MG63 (cell line): ENCODE measurements around the gene DIDO1. TPM values are rescaled to one million over a fixed set of nuclear protein-coding genes. Genes with fewer than 3 reads are reported as not detected.
"Not testable (repeated sequence)": the region's sequence is repeated elsewhere in the genome, so short reads cannot be mapped to it uniquely, and the experiment has no call there.

Experiments
- DNase-seq: peaks from one replicate; pipeline ENCODE4 v3.0.0-alpha.2; 2020
- H3K27me3 ChIP-seq: fragments of 250-450 bp; sonication (Bioruptor Pico); 2 replicates; pipeline ENCODE4 v1.5.1; 2020; ENCODE audit warnings: mild to moderate bottlenecking, moderate library complexity
- H3K36me3 ChIP-seq: fragments of 250-450 bp; sonication (Bioruptor Pico); 2 replicates; pipeline ENCODE4 v1.5.1; 2020; ENCODE audit warnings: mild to moderate bottlenecking, moderate library complexity
- H3K4me3 ChIP-seq: fragments of 250-450 bp; sonication (Bioruptor Pico); 2 replicates; pipeline ENCODE4 v1.5.1; 2020; ENCODE audit warnings: mild to moderate bottlenecking, moderate library complexity
- H3K9me3 ChIP-seq: fragments of 250-450 bp; sonication (Bioruptor Pico); 2 replicates; pipeline ENCODE4 v1.5.1; 2020; ENCODE audit warnings: mild to moderate bottlenecking, moderate library complexity
- total RNA-seq: library from RNA; depleted of rRNA; stranded (reverse); fragments of >200 nt; shearing (Covaris generic); gene quantifications from 2 replicates; pipeline ENCODE4 v1.2.3, GENCODE V29; 2014; ENCODE audit warnings: low replicate concordance

Gene DIDO1
- total RNA-seq, 1 experiment from 2014 or later, result 21.2 TPM

- H3K9me3 ChIP-seq, result no peaks in the 10 kb centered on the region
- H3K36me3 ChIP-seq, result no peaks in the 10 kb centered on the region
- no peaks in the 10 kb centered on the region for H3K27me3 ChIP-seq
- no peak for DNase-seq
- H3K4me3 ChIP-seq, result no peak overlapping the region
These were observed 39.1 kb upstream of the DIDO1 start for GRCh38 chr20:62965363-62965771.

GRCh38 chr20:62964700-62965099 lies 38.4 kb upstream of the DIDO1 start:
- Histone ChIP-seq H3K36me3 (no peaks in the 10 kb centered on the region), H3K9me3 (no peaks in the 10 kb centered on the region), H3K27me3 (no peaks in the 10 kb centered on the region), H3K4me3 (no peak overlapping the region)
- DNase-seq, result no peak

GRCh38 chr20:62963614-62964397 lies 37.5 kb upstream of the DIDO1 start:
- H3K36me3 ChIP-seq, result no peaks in the 10 kb centered on the region
- DNase-seq, result no peak
- no peak overlapping the region for H3K4me3 ChIP-seq
- no peaks in the 10 kb centered on the region for H3K27me3 ChIP-seq
- H3K9me3 ChIP-seq, result no peaks in the 10 kb centered on the region

- Histone ChIP-seq H3K36me3 (no peaks in the 10 kb centered on the region), H3K4me3 (no peak overlapping the region), H3K9me3 (no peaks in the 10 kb centered on the region), H3K27me3 (no peaks in the 10 kb centered on the region)
- no peak for DNase-seq
These were observed 36.7 kb upstream of the DIDO1 start for GRCh38 chr20:62962891-62963613.

- Histone ChIP-seq H3K4me3 (no peak overlapping the region), H3K36me3 (no peaks in the 10 kb centered on the region), H3K27me3 (no peaks in the 10 kb centered on the region), H3K9me3 (no peaks in the 10 kb centered on the region)
- DNase-seq, result no peak
These were observed 36.0 kb upstream of the DIDO1 start for GRCh38 chr20:62962221-62962879.

- Histone ChIP-seq H3K27me3 (no peaks in the 10 kb centered on the region), H3K36me3 (no peaks in the 10 kb centered on the region), H3K9me3 (no peaks in the 10 kb centered on the region), H3K4me3 (no peak overlapping the region)
- DNase-seq, result no peak
These were observed 35.5 kb upstream of the DIDO1 start for GRCh38 chr20:62961799-62962198.

GRCh38 chr20:62961310-62961783 lies 35.0 kb upstream of the DIDO1 start:
- H3K36me3 ChIP-seq, result no peaks in the 10 kb centered on the region
- no peak for DNase-seq
- H3K9me3 ChIP-seq, result no peaks in the 10 kb centered on the region
- no peak overlapping the region for H3K4me3 ChIP-seq
- H3K27me3 ChIP-seq, result no peaks in the 10 kb centered on the region

GRCh38 chr20:62960446-62961309 lies 34.4 kb upstream of the DIDO1 start:
- DNase-seq, H3K36me3 ChIP-seq, H3K4me3 ChIP-seq, H3K27me3 ChIP-seq, H3K9me3 ChIP-seq: not testable (repeated sequence)

- no peaks in the 10 kb centered on the region for H3K27me3 ChIP-seq
- no peak for DNase-seq
- H3K9me3 ChIP-seq, result no peaks in the 10 kb centered on the region
- no peaks in the 10 kb centered on the region for H3K36me3 ChIP-seq
- no peak overlapping the region for H3K4me3 ChIP-seq
These were observed 33.7 kb upstream of the DIDO1 start for GRCh38 chr20:62959998-62960436.

- Histone ChIP-seq H3K4me3 (no peak overlapping the region), H3K9me3 (no peaks in the 10 kb centered on the region), H3K36me3 (no peaks in the 10 kb centered on the region), H3K27me3 (no peaks in the 10 kb centered on the region)
- no peak for DNase-seq
These were observed 33.0 kb upstream of the DIDO1 start for GRCh38 chr20:62959101-62959971.

GRCh38 chr20:62958388-62959100 lies 32.2 kb upstream of the DIDO1 start:
- Histone ChIP-seq H3K4me3 (no peak overlapping the region), H3K27me3 (no peaks in the 10 kb centered on the region), H3K36me3 (no peaks in the 10 kb centered on the region), H3K9me3 (no peaks in the 10 kb centered on the region)
- no peak for DNase-seq

GRCh38 chr20:62957136-62958117 lies 31.1 kb upstream of the DIDO1 start:
- no peak for DNase-seq
- no peaks in the 10 kb centered on the region for H3K9me3 ChIP-seq
- no peaks in the 10 kb centered on the region for H3K36me3 ChIP-seq
- H3K27me3 ChIP-seq, result no peaks in the 10 kb centered on the region
- no peak overlapping the region for H3K4me3 ChIP-seq

- DNase-seq, result no peak
- no peaks in the 10 kb centered on the region for H3K9me3 ChIP-seq
- no peaks in the 10 kb centered on the region for H3K27me3 ChIP-seq
- H3K4me3 ChIP-seq, result no peak overlapping the region
- H3K36me3 ChIP-seq, result no peaks in the 10 kb centered on the region
These were observed 30.3 kb upstream of the DIDO1 start for GRCh38 chr20:62956387-62957135.
